NK-92 (cell line): ENCODE results near the gene HBZ.
"Not testable (repeated sequence)": the region's sequence is repeated elsewhere in the genome, so short reads cannot be mapped to it uniquely, and the experiment has no call there.

Experiments
- DNase-seq: peaks from one replicate; lab custom pipeline; 2025; ENCODE audit not compliant: unreplicated experiment; lab: John Stamatoyannopoulos, UW

Gene HBZ

GRCh38 chr16:177981-178667 is 25.7 kb downstream of the HBZ start:
- no peak for DNase-seq

- DNase-seq, result no peak
These were observed 26.2 kb downstream of the HBZ start for GRCh38 chr16:178668-179015.

- DNase-seq, result no peak
These were observed 27.0 kb downstream of the HBZ start for GRCh38 chr16:179211-180092.

- no peak for DNase-seq
These were observed 27.7 kb downstream of the HBZ start, which contains the start of gene HBQ1 for GRCh38 chr16:180101-180675. TSS of gene HBQ1 (plus strand) at chr16:180459. CDS start at chr16:180487, 28 bp downstream.

GRCh38 chr16:180681-181564 is 28.5 kb downstream of the HBZ start:
- DNase-seq, result no peak

- DNase-seq, result peak; percentile 17
These were observed 29.1 kb downstream of the HBZ start for GRCh38 chr16:181565-182021.

- DNase-seq, result no peak
These were observed 30.6 kb downstream of the HBZ start for GRCh38 chr16:183005-183404.

GRCh38 chr16:185213-185612 is 32.8 kb downstream of the HBZ start:
- no peak for DNase-seq

GRCh38 chr16:185691-186090 is 33.2 kb downstream of the HBZ start:
- DNase-seq, result no peak

GRCh38 chr16:187330-187729 is 34.9 kb downstream of the HBZ start:
- no peak for DNase-seq

- DNase-seq, result no peak
These were observed 36.2 kb downstream of the HBZ start for GRCh38 chr16:188674-189073.

GRCh38 chr16:189604-190186 is 37.3 kb downstream of the HBZ start:
- DNase-seq, result no peak

- DNase-seq, result no peak
These were observed 39.4 kb downstream of the HBZ start for GRCh38 chr16:191831-192230.

GRCh38 chr16:192686-193085 is 40.2 kb downstream of the HBZ start:
- DNase-seq, result no peak

GRCh38 chr16:193441-193840 is 41.0 kb downstream of the HBZ start:
- no peak for DNase-seq

- no peak for DNase-seq
These were observed 42.1 kb downstream of the HBZ start for GRCh38 chr16:194516-194915.

- DNase-seq, result no peak
These were observed 47.9 kb downstream of the HBZ start for GRCh38 chr16:200388-200787.

- DNase-seq, result no peak
These were observed 50.8 kb downstream of the HBZ start for GRCh38 chr16:203246-203645.

- DNase-seq, result not testable (repeated sequence)
These were observed 51.6 kb downstream of the HBZ start for GRCh38 chr16:204046-204445.
